Naive B cell (primary cell): ENCODE results near the gene OR51V1. TPM values are rescaled to one million over a fixed set of nuclear protein-coding genes. Genes with fewer than 3 reads are reported as not detected.

Source experiments
- polyA plus RNA-seq, 6 donors: library from polyadenylated mRNA; unstranded; fragments of 300-500 nt; fragmentation: Illumina TruSeq; gene quantifications; one replicate each; pipeline ENCODE4 v1.2.3, GENCODE V29; 2021; ENCODE audit warnings: low read depth in 6 of 6

Gene OR51V1
- polyA plus RNA-seq, 6 donors from 2014 or later, result not detected

Other genes with a start within 250 kb of the OR51V1 start
- gene OR51A2, start 245.0 kb downstream of the OR51V1 start, polyA plus RNA-seq, result not detected
- gene OR51L1, start 205.8 kb downstream of the OR51V1 start, polyA plus RNA-seq, result not detected
- not detected for gene OR52J3, start 154.2 kb downstream of the OR51V1 start, polyA plus RNA-seq
- gene OR52E2, start 141.1 kb downstream of the OR51V1 start, polyA plus RNA-seq, result not detected
- not detected for gene OR52E1, start 131.1 kb downstream of the OR51V1 start, polyA plus RNA-seq
- not detected for gene OR52A5, start 62.3 kb downstream of the OR51V1 start, polyA plus RNA-seq
- gene OR52A1, start 45.9 kb downstream of the OR51V1 start, polyA plus RNA-seq, result not detected
- 1,000 to 10,000 TPM in 3 of 6 donors, 100 to 1,000 TPM in 3; 325 to 1,251 (median 765) TPM for gene HBB, start 26.4 kb upstream of the OR51V1 start, polyA plus RNA-seq
- gene HBD, start 33.8 kb upstream of the OR51V1 start, polyA plus RNA-seq, result 1 to 10 TPM in 1 of 6 donors, not detected in 5; 1.8 TPM
- gene HBG1, start 49.2 kb upstream of the OR51V1 start, polyA plus RNA-seq, result under 1 TPM in 1 of 6 donors, not detected in 5; 0.53 TPM
- 1 to 10 TPM in 1 of 6 donors, under 1 TPM in 1, not detected in 4; 0.75 to 2.9 TPM for gene HBG2, start 54.1 kb upstream of the OR51V1 start, polyA plus RNA-seq
- gene HBE1, start 69.3 kb upstream of the OR51V1 start, polyA plus RNA-seq, result not detected
- gene OR51B4, start 101.3 kb upstream of the OR51V1 start, polyA plus RNA-seq, result not detected
- not detected for gene OR51B2, start 123.6 kb upstream of the OR51V1 start, polyA plus RNA-seq
- not detected for gene OR51B5, start 142.8 kb upstream of the OR51V1 start, polyA plus RNA-seq
- not detected for gene OR51B6, start 150.8 kb upstream of the OR51V1 start, polyA plus RNA-seq
- not detected for gene OR51M1, start 183.1 kb upstream of the OR51V1 start, polyA plus RNA-seq
- not detected for gene OR51Q1, start 221.4 kb upstream of the OR51V1 start, polyA plus RNA-seq
- not detected for gene OR51I1, start 240.8 kb upstream of the OR51V1 start, polyA plus RNA-seq
- not detected for gene OR51I2, start 248.6 kb upstream of the OR51V1 start, polyA plus RNA-seq